Uterus (tissue), 4 donors: ENCODE results near the gene PLCL2. TPM values are rescaled to one million over a fixed set of nuclear protein-coding genes. Genes with fewer than 3 reads are reported as not detected.

Experiments
- DNase-seq, 2 donors: peaks; one replicate each; pipeline ENCODE4 v3.0.0-alpha.2; 2019 to 2020
- H3K27ac ChIP-seq, 2 donors: fragments of 200-600 bp; sonication (generic); 1 replicate in 1 of 2; 2 replicates in 1 of 2; pipeline ENCODE4 v1.5.1; 2016 to 2018
- H3K27me3 ChIP-seq, 2 donors: fragments of 200-600 bp; sonication (generic); one replicate each; pipeline ENCODE4 v1.5.1; 2018 to 2019; ENCODE audit warnings: control low read depth in 1 of 2
- H3K36me3 ChIP-seq, 2 donors: fragments of 200-600 bp; sonication (generic); one replicate each; pipeline ENCODE4 v1.5.1; 2019; ENCODE audit warnings: control low read depth in 1 of 2
- H3K4me1 ChIP-seq, 2 donors: fragments of 200-600 bp; sonication (generic); one replicate each; pipeline ENCODE4 v1.5.1; 2018 to 2019; ENCODE audit warnings: control low read depth in 1 of 2
- H3K4me3 ChIP-seq, 2 donors: fragments of 200-600 bp; sonication (generic); 1 replicate in 1 of 2; 2 replicates in 1 of 2; pipeline ENCODE4 v1.5.1; 2018 to 2019; ENCODE audit warnings: mild to moderate bottlenecking in 1 of 2
- H3K9me3 ChIP-seq, 2 donors: fragments of 200-600 bp; sonication (generic); one replicate each; pipeline ENCODE4 v1.5.1; 2019; ENCODE audit warnings: control low read depth in 1 of 2
- CTCF ChIP-seq, 4 experiments: fragments of 200-600 bp in 2 of 4; fragments of 450-650 bp in 2 of 4; sonication (generic) in 2 of 4; IDR thresholded peaks; one replicate each; pipeline ENCODE4 v1.5.1; 2016 to 2019; ENCODE audit warnings: antibody characterized with exemption in 4 of 4, mild to moderate bottlenecking in 2 of 4, moderate library complexity in 1 of 4
- POLR2A ChIP-seq, 2 donors: fragments of 450-650 bp; IDR thresholded peaks; one replicate each; pipeline ENCODE4 v1.6.1; 2016; ENCODE audit warnings: antibody characterized with exemption in 2 of 2, mild to moderate bottlenecking in 1 of 2, moderate library complexity in 1 of 2
- intact Hi-C: fragments of 100-400 bp; cut with DNase I; formaldehyde crosslinking; loops from one replicate; pipeline ENCODE4 v1.15.1; 2023; ENCODE audit warnings: low total_unique reads
- total RNA-seq, 4 donors: library from RNA; depleted of rRNA in 3 of 4; stranded (reverse); fragments of >200 nt in 3 of 4; gene quantifications; one replicate each; pipeline versions ENCODE4 v1.1.0 to v1.2.4, GENCODE V29; 2014 to 2023
- donor health status: DM: yes; HTN: yes; CAD: no.

The PLCL2 gene
- total RNA-seq, 4 donors from 2014 or later: 9.7 to 63.0 (median 19.5) TPM

DNA sequence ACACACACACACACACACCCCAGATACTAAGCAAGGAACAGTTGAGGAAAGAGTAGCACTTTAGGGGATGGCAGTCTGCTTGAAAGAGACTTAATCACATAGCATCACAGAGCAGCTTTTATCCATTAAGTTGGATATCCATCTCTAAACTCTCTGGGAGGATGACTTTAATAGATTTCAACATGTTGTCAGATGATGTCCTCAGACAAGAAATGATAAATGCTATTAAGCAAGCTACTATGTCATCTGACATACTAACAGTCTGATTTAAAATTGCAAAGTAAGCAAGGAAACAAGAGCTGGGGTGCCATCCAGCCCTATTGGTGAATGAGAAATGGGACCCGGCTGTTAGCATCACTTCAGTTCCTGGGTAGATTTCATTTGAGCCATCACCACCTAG lies 136.9 kb downstream of the PLCL2 start:
- TF ChIP-seq POLR2A (IDR thresholded peaks at IDR 0.05) (no peak), CTCF (IDR thresholded peaks at IDR 0.05) (no peak)
- intact Hi-C loops: no loop called here
- H3K9me3 ChIP-seq: no peaks in the 10 kb centered on the region

DNA sequence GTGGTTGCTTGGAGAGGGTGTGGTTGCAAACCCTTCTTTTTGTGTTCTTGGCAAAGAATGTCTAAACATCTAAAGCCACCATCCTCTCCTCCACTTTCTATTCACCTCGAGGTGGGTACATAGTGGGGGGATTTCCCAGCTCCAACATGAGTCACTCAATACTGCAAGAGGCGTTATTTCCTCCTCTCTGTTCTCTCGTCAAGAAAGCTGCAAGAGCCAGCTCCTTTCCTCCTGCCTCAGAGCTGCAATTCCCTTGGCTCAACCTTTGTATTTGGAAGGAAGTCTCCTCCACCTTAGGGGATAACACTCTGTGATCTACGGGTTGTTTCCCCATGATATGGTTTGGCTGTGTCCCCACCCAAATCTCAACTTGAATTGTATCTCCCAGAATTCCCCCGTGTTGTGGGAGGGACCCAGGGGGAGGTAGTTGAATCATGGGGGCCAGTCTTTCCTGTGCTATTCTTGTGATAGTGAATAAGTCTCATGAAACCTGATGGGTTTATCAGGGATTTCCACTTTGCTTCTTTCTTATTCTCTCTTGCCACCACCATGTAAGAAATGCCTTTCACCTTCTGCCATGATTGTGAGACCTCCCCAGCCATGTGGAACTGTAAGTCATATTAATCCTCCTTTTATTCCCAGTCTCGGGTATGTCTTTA lies 138.4 kb downstream of the PLCL2 start:
- Histone ChIP-seq H3K36me3 (no peaks in the 10 kb centered on the region), H3K9me3 (no peaks in the 10 kb centered on the region), H3K27ac (no peak overlapping the region), H3K27me3 (no peaks in the 10 kb centered on the region), H3K4me3 (no peak overlapping the region), H3K4me1 (no peaks in the 10 kb centered on the region)
- no peak for DNase-seq
- intact Hi-C loops: no loop called here
- TF ChIP-seq CTCF (IDR thresholded peaks at IDR 0.05) (no peak), POLR2A (IDR thresholded peaks at IDR 0.05) (no peak)

More for the DNA sequence above, 136.9 kb downstream of the PLCL2 start:
- Histone ChIP-seq H3K4me1 (no peaks in the 10 kb centered on the region), H3K27ac (no peak overlapping the region), H3K4me3 (no peak overlapping the region), H3K36me3 (no peaks in the 10 kb centered on the region), H3K27me3 (no peaks in the 10 kb centered on the region)
- no peak for DNase-seq

DNA sequence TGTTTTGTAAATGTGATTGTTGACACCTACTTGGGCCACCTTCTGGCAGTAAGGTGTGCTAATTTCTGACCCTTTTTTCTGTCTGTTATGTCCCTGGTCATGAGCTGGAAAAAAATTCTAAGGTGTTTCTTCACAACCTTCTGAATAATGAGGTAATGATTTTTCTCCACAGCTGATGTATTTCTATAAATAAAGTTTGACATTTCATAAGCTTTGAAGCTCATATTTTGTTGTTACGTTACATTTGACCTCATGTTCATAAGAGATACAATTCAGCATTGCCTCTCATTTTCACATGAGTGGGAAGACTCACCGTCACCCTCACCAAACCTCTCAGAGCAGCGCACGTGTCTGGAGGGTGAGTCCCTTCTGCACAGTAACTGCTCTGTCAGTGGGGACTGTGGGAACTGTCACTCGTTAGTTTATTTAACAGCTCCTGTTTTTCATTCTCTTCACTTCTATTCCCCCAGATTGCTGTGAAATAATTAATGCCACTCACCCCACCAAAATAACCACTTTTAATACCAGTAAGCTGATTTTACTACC lies 140.9 kb downstream of the PLCL2 start:
- TF ChIP-seq POLR2A (IDR thresholded peaks at IDR 0.05) (no peak), CTCF (IDR thresholded peaks at IDR 0.05) (no peak)
- Histone ChIP-seq H3K36me3 (no peaks in the 10 kb centered on the region), H3K4me3 (no peak overlapping the region), H3K27ac (no peak overlapping the region), H3K9me3 (no peaks in the 10 kb centered on the region), H3K27me3 (no peaks in the 10 kb centered on the region), H3K4me1 (no peaks in the 10 kb centered on the region)
- intact Hi-C loops: no loop called here
- DNase-seq: no peak

- Histone ChIP-seq H3K9me3 (no peaks in the 10 kb centered on the region), H3K27me3 (no peaks in the 10 kb centered on the region), H3K27ac (no peak overlapping the region), H3K4me3 (no peak overlapping the region), H3K4me1 (no peaks in the 10 kb centered on the region), H3K36me3 (no peaks in the 10 kb centered on the region)
- intact Hi-C loops: no loop called here
- TF ChIP-seq POLR2A (IDR thresholded peaks at IDR 0.05): no peak
- TF ChIP-seq CTCF (IDR thresholded peaks at IDR 0.05): no peak
- no peak for DNase-seq
Observed at GRCh38 chr3:17027318-17027717, 142.6 kb downstream of the PLCL2 start.

- Histone ChIP-seq H3K36me3 (no peaks in the 10 kb centered on the region), H3K4me1 (no peaks in the 10 kb centered on the region), H3K9me3 (no peaks in the 10 kb centered on the region), H3K27ac (no peak overlapping the region), H3K4me3 (no peak overlapping the region), H3K27me3 (no peaks in the 10 kb centered on the region)
- intact Hi-C loops: no loop called here
- DNase-seq: no peak
- TF ChIP-seq CTCF (IDR thresholded peaks at IDR 0.05): no peak
- no peak for TF ChIP-seq POLR2A (IDR thresholded peaks at IDR 0.05)
Observed at GRCh38 chr3:17028363-17028762, 143.6 kb downstream of the PLCL2 start.
